Activated gamma-delta T cell treated with Interleukin-2 at 50 U/mL for 16 hours (primary cell): ENCODE results near the gene CD300LF.

Experiments
- DNase-seq: peaks from one replicate; pipeline ENCODE4 v3.0.0-alpha.2; 2020

Gene CD300LF

GRCh38 chr17:74745548-74746177 lies 32.9 kb upstream of the CD300LF start:
- DNase-seq: no peak

DNA sequence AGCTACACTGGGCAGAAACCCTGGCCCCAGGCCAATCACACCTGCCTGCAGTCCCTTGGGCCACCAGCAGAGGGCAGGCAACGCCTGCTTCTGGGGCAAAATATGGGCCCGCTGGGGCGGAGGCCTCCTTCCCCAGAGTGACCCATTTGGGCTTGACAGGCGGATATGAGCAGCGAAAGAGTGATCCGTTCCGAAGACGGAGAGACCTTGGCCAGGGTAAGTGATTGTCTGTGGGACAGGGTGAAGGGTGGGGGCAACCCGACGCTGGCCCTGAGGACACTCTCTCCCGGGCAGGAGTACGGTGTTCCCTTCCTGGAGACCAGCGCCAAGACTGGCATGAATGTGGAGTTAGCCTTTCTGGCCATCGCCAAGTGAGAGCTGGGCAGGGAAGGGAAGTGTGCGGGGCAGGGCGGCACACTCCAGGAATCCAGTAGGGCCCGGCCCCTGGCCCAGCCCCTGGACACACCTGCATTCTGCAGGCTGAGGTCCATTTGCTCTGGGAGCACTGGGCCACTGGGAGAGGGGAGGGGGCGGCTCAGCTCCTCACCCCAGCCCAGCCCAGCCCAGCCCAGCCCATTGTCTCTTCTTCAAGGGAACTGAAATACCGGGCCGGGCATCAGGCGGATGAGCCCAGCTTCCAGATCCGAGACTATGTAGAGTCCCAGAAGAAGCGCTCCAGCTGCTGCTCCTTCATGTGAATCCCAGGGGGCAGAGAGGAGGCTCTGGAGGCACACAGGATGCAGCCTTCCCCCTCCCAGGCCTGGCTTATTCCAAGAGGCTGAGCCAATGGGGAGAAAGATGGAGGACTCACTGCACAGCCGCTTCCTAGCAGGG lies 32.2 kb upstream of the CD300LF start:
- DNase-seq: peak; percentile 84

GRCh38 chr17:74744349-74744713 lies 31.6 kb upstream of the CD300LF start:
- DNase-seq: no peak

- DNase-seq: no peak
Observed at GRCh38 chr17:74743755-74744154, 31.0 kb upstream of the CD300LF start.

- no peak for DNase-seq
Observed at GRCh38 chr17:74742978-74743545, 30.3 kb upstream of the CD300LF start.

DNA sequence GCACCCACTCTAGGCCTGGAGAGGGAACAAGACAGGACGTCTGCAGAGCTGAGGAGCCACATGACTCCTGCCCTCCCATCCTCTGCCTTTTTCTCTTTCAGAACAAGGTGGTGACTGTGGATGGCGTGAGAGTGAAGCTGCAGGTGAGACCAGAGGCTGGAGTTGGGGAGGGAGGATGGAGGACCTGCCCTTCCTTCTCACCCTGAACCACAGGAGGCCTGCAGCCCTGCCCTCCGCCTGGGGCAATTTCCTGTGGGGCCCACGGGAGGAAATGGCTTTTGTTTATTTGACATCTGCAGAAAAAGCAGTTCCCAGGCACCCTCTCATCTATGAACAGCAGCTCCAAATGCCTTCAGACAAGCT lies 29.4 kb upstream of the CD300LF start:
- DNase-seq: peak; percentile 79

GRCh38 chr17:74740641-74741387 lies 28.1 kb upstream of the CD300LF start:
- no peak for DNase-seq

DNA sequence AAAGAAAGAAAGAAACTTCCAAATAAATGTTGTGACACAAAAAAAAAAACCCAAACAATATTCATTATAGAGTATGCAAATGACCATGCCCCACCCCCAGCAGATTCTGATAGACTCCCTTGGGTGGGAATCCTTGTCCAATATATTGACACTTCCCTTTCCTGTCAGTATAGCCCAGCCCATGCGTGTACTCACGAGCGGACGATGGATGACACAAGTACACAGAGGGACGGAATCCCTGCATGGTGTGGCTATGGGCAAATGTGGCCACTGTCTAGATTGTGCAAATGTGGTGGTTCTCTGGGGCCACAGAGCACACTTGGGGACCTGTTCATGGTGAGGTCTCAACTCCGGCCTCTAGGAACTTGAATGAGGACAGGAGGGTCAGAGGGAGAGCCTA lies 27.4 kb upstream of the CD300LF start:
- DNase-seq: no peak

GRCh38 chr17:74739227-74739831 lies 26.6 kb upstream of the CD300LF start:
- DNase-seq: no peak

- peak; percentile 92 for DNase-seq
Observed at GRCh38 chr17:74738051-74738996, 25.6 kb upstream of the CD300LF start.

GRCh38 chr17:74737299-74738050 lies 24.8 kb upstream of the CD300LF start:
- DNase-seq: peak; percentile 53

DNA sequence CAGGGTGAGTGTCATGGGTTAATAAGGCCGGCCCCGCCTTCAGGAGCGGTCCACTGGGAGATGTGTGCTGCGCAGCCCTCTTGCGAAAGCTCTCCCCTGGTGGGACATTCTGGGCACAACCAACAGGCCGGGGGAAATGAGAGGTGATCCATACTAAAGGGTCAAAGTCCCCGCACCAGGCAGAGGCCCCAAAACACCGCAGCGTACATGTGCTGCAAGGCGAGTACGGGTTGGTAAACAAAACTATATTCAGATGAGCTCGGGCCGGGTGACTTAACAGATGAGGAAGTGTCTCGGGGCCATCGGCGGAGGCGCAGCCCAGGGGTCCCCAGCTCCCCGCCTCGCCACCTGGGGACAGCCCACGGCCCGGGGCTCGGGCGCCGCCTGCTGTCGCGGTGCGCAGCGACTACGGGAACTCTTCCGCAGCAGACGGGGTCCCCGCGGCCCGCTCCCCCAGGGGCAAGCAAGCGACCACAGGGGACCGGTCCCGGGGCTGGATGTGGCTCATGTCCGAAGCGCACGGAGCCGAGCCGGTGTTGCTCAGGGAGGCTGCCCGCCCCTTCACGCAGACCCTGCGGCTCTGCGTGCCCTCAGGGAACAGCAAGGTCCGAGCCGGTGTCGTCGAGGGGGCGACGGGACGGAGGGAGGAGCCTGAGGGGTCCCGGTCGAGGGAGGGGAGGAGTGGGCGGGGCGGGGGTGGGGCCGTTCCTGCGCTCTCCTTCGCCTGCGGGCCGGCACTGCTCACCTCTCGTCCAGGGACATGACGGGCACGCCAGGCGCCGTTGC lies 24.0 kb upstream of the CD300LF start, which contains the start of gene RAB37:
Gene RAB37, plus strand, starts transcription at position 744 of the 786 bp plus-strand sequence. Its CDS starts 17 bp downstream, at position 761.
- DNase-seq: peak; percentile 65

GRCh38 chr17:74734256-74734655 lies 21.5 kb upstream of the CD300LF start:
- no peak for DNase-seq

DNA sequence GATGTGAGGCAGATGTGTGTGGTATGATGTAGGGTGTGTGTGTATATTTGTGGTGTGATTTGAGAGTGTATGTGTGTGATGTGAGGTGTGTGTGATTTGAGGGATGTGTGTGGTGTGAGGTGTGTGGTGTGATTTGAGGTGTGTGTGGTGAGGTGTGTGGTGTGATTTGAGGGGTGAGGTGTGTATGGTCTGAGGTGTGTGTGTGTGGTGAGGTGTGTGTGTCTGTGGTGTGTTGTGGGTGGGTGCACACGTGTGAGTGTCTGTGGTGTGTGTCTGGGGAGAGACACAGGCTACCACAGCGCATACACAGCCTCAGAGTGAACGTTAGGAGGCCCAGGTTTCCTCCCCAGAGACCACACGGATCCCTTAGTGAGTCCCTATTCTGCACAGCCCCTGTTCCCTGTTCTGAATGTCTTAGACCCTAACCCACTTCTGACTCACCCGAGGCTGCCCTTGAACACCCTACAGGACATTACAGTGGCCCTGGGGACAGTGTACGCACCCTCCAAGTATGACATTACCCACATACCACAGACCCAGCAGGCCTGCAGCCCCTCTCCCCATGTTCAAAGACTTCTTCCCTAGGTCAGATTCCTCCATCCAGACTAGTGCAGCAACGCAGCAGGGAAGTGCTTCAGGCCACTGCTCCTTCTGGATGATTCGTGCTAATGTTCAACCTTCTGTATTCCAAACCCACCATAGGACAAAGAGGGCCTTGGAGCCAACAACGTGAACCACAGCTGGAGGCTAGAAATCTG lies 20.8 kb upstream of the CD300LF start:
- no peak for DNase-seq

- DNase-seq: no peak
Observed at GRCh38 chr17:74732042-74732867, 19.5 kb upstream of the CD300LF start.

- DNase-seq: no peak
Observed at GRCh38 chr17:74731347-74731605, 18.6 kb upstream of the CD300LF start.

- peak; percentile 79 for DNase-seq
Observed at GRCh38 chr17:74730491-74731346, 18.0 kb upstream of the CD300LF start.

GRCh38 chr17:74729866-74730265 lies 17.1 kb upstream of the CD300LF start:
- no peak for DNase-seq
